PC-9 (cell line): ENCODE measurements around the gene EFNA2.

Source experiments
- CTCF ChIP-seq: fragments of 200-600 bp; sonication (generic); conservative IDR thresholded peaks from 2 replicates; pipeline ENCODE4 v1.6.1; 2017; ENCODE audit warnings: mixed run types, antibody characterized with exemption, mild to moderate bottlenecking, moderate library complexity
- EZH2 ChIP-seq: fragments of 200-600 bp; sonication (generic); IDR thresholded peaks from 2 replicates; pipeline ENCODE4 v1.8.0; 2017; ENCODE audit warnings: antibody characterized with exemption, low read depth

- TF ChIP-seq CTCF (no peak), EZH2 (no peak)
Measured at GRCh38 chr19:1349211-1349610, 63.5 kb downstream of the EFNA2 start.
